Measurements from ENCODE around the gene IER5.
"Not testable (repeated sequence)": the region's sequence is repeated elsewhere in the genome, so short reads cannot be mapped to it uniquely, and the experiment has no call there.

The IER5 gene

GRCh38 chr1:181115971-181116370 is 27.5 kb downstream of the IER5 start:
- DNase-seq: not testable (repeated sequence)

- no peak for DNase-seq
These were observed 28.4 kb downstream of the IER5 start for GRCh38 chr1:181116819-181117390.

- peak; percentile 53 for DNase-seq
These were observed 29.3 kb downstream of the IER5 start for GRCh38 chr1:181117648-181118449.

GRCh38 chr1:181119093-181119989 is 30.8 kb downstream of the IER5 start:
- DNase-seq: no peak

- no peak for DNase-seq
These were observed 32.4 kb downstream of the IER5 start for GRCh38 chr1:181120924-181121323.

DNA sequence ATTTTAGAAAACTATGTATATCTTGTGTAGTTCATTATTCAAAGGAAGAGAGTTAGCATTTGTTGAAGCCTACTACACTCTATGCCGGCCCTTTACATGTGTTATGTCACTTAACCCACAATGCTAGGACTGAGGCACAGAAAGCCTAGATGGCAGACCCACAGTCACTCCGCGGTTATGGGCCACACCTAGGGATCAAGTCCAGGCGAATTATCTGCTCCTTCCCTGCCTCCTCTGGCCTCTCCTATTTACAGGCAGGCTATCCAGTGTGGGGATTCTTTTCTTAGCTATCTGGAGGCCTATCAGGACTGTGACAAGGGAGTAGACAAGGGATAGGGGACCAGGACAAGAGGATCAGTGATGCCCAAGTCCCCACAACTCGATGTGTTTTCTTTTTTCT is 33.0 kb downstream of the IER5 start:
- no peak for DNase-seq

DNA sequence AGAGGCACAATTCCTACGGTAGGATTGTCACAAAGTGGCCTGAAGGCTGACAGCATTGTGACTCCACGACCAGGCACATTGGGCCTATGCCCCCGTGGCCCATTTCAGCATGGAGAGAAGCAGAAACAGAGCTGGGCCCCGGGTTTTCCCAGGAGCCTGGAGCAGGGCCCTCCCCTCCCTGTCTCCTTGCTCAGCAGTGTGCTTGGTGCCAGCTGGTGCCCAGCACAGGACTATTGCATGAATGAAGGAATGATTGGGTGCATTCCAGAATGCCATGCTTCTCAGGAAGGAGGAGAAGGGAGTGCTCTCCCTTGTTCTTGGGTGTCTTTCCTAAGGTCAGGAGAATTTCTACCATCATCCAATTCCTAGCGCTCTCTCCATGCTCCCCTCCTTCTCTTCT is 33.7 kb downstream of the IER5 start:
- DNase-seq: no peak

DNA sequence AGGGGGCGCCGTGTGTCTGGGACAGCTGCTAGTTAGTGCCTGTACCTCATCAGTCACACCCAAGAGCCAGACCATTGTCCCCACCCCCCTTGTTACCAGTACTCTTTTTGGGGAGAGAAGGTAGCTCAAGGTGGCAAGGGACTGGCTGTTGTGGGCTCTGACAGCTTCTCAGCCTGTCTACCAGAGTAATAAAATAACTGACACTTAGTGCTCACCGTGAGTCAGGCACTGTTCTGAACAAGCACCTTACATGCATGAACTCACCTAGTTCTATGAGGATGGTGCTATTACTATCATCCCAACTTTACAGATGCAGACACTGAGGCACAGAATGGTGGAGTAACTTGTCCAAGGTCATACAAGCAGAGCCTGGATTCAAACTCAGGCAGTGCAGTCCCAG is 34.7 kb downstream of the IER5 start:
- no peak for DNase-seq

- no peak for DNase-seq
These were observed 35.8 kb downstream of the IER5 start for GRCh38 chr1:181124291-181124751.

GRCh38 chr1:181126289-181126688 is 37.8 kb downstream of the IER5 start:
- no peak for DNase-seq

- DNase-seq: peak; percentile 64
These were observed 38.5 kb downstream of the IER5 start for GRCh38 chr1:181126871-181127587.

DNA sequence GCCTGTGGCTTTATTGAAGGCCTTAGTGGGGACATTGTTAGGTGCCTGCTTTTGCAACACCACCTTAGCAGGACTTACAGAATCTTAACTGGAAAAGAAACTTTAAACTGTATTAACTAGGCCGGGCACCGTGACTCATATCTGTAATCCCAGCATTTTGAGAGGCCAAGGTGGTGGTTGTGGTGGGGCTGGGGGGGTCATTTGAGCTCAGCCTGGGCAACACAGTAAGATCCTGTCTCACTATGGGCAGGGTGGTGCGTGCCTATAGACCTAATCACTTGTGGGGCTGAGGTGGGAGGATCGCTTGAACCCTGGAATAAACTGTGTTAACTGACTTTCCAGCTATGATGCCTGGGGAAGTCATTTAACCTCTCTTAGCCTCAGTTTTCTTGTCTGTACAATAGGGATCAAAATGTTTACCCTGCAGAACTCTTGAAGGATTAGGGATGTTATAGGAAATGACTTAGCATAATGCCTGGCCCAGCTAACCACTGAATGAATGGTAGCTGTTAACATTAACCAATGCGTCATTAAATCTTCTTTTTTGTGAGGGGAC is 39.5 kb downstream of the IER5 start:
- no peak for DNase-seq

DNA sequence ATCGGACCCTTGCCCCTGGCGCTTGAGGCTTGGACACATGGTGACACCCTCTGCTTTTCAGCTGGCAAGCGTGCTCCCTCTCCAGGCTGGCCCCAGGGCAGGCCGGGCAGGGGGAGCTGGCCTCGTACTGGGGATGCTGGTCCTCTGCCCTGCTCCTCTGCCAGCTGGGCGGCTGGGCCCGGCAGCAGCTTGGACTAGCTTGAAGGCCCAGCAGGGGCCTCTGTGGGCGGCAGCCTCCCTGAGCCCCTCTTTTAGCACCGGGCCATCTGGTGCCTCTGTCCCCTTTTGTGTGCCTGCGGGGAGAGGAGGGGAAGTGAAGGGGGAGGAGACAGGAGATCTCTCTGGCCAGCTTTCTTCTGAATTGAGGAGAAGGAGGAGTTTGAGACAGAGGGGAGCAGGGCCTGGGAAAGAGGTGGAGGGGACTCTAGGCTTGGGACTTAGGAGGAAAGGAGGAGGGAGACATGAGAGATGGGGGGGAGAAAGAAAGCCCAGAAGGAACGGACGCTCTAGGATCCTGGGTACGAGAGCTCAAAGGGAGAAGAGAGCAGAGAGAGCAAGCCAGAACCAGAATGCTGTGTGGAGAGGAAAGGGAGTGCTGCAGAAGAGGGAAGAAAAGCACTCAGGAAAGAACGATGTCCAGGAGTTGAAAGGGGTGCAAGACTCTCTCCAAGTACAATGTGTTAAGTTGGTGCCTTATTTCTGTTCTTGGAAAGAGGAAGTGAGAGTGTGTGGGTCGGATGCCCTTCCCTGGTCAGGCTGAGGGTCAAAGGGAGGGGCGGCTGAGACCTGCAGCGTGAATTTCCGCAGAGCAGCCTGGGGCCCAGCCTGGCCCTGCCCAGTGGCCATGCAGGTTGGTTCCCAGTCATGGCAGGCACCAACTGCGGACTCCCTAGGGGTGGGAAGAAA is 40.3 kb downstream of the IER5 start:
- peak; percentile 64 for DNase-seq

- DNase-seq: no peak
These were observed 41.5 kb downstream of the IER5 start for GRCh38 chr1:181129771-181130606.

GRCh38 chr1:181131255-181131941 is 42.9 kb downstream of the IER5 start:
- DNase-seq: no peak

GRCh38 chr1:181133441-181133951 is 45.0 kb downstream of the IER5 start:
- no peak for DNase-seq

GRCh38 chr1:181133969-181134418 is 45.5 kb downstream of the IER5 start:
- no peak for DNase-seq

DNA sequence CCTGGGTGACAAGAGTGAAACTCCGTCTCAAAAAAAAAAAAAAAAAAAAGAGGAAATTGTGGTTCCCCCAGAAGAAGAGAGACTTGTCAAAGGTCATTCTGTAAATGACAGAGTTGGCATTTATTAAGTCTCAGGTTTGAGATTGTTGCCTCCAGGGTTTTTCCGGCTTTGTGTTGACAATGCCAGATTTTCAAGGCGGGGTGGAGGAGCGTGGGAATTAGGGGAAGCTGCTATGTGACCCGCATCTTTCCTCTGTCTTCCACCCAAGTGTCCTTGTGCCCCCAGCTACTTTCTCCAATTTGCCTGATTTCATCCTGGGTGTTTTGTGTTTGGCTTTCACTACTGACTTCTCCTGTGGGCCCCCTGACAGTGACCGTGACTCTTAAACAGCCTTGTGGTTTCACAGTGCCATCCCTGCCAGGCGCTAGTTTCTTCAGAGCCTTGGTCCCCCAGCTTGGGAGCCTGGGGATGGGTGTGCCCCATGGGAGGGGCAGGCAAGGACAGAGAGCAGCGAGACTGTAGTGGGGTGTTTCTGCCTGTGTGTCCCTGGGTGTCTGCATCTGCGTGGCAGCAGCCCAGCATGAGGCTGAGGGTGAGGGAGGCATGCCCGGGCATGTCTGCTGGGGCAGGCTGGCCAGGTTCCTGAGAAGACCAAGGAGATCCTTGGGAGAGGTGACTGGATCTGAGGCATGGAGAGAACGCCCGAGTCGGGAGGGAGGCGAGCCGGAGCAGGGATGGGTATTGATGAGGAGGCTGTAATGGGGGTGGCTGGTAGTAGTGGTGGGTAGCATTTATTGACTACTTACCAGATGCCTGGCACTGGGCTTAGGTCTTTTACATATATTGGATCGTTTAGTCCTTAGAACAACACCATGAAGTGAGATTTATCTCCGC is 46.3 kb downstream of the IER5 start:
- no peak for DNase-seq

DNA sequence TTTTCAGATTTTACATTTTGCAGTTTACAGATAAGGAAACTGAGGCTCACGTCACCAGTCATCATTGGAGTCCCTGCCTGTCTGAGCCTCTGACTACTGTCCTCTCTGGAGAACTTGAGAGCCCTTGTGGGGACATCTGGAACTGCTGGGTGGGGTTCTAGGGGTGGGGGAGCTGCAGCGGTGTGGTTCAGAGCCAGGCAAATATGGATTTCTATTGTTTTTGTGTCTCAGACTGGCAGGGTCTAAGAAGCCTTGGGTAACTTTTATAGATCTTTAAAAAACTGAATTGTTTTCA is 46.9 kb downstream of the IER5 start:
- DNase-seq: no peak
